ES-I3 (cell line): ENCODE measurements around the gene CCDC157.

Source experiments
- H3K36me3 ChIP-seq: 2 replicates; pipeline ENCODE4 v1.6.1; 2013; ENCODE audit warnings: mild to moderate bottlenecking, low read length, control low read depth, moderate library complexity; ENCODE audit not compliant: insufficient read depth
- H3K4me1 ChIP-seq: 2 replicates; pipeline ENCODE4 v1.6.1; 2013; ENCODE audit warnings: mild to moderate bottlenecking, control low read depth, low read length; ENCODE audit not compliant: insufficient read depth
- H3K9ac ChIP-seq: 2 replicates; pipeline ENCODE4 v1.6.1; 2013; ENCODE audit warnings: low read depth, mild to moderate bottlenecking, low read length, moderate library complexity
- H3K9me3 ChIP-seq: 2 replicates; pipeline ENCODE4 v1.6.1; 2013; ENCODE audit warnings: mild to moderate bottlenecking, low read length, moderate library complexity; ENCODE audit not compliant: control insufficient read depth, insufficient read depth

CCDC157 gene

DNA sequence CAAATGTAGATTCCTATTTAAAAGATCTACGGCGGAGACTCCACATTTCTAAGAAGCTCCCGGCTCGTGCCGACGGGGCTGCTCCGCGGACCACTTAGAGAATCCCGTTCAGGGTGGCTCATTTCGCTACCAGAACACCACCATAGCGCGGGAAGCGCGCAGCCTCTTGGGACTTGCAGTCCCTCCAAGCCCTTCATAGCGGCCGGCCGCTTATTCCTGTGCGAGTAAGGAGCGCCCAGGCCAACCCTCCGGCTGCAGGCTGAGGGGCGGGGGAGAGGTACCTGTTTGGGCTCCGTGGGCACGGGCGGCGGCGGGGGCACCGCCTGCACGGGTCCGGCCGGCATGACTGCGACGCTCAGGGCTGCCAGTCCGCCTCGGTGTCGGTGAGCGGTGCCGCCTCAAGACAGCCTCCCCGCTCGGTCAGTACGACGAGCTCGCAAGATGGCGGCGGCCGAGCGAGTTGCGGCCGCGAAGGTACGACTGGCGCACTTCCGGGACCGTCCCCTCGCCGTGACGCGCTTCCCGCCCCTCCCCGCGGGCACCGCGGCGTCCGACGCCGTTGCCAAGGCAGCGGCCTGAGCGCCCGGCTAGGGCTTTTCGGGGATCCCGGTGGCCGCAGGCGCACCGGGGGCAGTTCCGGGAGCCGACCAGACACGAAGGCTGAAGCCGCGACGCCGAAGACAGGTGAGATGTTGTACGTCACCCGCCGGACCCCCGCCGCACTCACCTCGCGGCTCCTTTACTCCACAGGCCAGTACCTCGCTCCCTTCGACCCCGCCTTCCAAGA is at the start of gene CCDC157, which contains the start of gene SF3A1:
Gene CCDC157, plus strand, starts transcription at position 559 of the 787 bp plus-strand sequence. CDS start 8,994 bp downstream, outside the sequence.
Gene SF3A1, minus strand, starts transcription at position 446 of the 787 bp plus-strand sequence. Its CDS starts 102 bp downstream, at position 344.
- H3K9ac ChIP-seq: peak within 1 kb of the TSS; percentile 95
- H3K36me3 ChIP-seq: peaks cover 4% of the 10 kb centered on the region; the same call in 1 of the 2 replicates
- no peaks in the 10 kb centered on the region for H3K9me3 ChIP-seq
- peaks cover 6% of the 10 kb centered on the region; the same call in 1 of the 2 replicates for H3K4me1 ChIP-seq

DNA sequence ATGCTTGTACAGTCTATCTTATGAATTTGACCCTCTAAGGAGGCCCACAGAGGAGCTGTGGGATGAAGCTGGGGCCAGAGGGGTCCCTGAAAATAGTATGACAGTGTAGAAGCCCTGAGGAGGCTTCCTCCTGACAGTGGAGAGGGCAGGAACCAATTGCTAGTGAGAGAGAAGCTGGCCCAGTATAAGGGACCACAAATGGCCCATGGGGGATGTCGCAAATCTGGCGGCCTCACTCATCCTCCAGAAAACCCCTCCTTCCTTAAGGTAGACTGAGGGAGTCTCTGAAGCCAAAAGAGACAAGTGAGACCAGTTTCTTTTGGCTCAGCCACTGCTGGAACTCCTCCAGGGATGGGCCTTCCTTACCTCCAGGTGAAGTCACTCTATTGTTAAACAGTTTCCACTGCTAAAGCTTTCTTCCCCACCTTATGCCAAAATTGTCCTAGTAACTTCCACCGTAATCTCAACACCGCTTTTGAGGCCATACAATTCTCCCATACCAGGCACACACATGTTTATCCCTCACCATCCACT is 49.7 kb upstream of the CCDC157 start:
- Histone ChIP-seq H3K9ac (no peak overlapping the region), H3K36me3 (no peaks in the 10 kb centered on the region), H3K9me3 (no peaks in the 10 kb centered on the region), H3K4me1 (peaks cover 12% of the 10 kb centered on the region)

DNA sequence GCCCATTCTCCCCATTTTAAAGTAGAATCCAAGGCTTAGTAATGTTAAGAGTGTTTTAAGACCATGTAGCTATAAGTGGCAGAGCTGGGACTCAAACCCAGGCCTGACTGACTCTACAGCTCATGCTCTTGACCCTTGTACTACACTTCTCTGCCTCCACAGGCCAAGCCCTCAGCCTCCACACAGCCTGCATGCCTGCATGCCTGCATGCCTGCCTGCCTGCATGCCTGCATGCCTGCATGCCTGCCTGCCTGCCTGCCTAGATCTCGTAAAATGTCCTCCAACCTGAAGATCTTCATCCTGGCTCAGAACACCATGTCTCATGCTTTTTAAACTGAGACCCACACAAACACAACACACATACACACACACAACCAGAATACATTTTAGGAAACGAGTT is 48.7 kb upstream of the CCDC157 start:
- no peak overlapping the region for H3K9ac ChIP-seq

DNA sequence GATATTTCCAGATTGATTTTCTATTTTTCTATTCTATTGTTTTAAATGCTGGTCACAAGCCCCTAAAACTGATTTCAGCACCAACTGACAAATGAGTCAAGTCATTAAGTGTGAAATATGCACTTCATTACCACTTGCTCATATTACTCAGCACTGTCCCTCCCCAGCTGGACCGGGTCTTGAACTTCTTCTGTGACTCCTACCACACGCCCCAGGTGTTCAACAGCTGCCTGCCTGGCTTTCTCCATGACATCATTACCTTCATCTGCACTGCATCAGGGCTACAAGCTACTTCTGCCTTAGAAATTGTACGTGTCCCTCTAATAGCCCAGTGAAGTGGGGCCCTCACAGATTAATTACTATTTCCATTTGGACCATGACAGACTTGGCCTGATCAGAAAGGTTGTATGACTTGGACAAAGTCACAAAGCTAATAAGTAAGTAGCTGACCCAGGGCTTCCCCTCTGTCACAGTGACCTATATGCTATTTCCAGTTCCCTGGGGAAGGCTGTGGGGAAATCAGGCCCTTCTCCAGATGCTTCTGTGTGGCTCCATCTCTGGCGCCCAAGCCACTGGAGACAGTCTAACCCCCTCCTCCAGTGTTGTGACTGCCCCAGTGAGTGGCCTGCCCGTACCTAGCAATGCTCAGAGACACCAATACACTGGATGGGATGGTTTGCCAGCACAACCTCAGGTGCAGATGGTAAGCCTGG is 48.1 kb upstream of the CCDC157 start:
- Histone ChIP-seq H3K9ac (no peak overlapping the region), H3K36me3 (no peaks in the 10 kb centered on the region), H3K9me3 (no peaks in the 10 kb centered on the region), H3K4me1 (peaks cover 12% of the 10 kb centered on the region)

More for the DNA sequence above, 48.7 kb upstream of the CCDC157 start:
- H3K9me3 ChIP-seq: no peaks in the 10 kb centered on the region
- peaks cover 12% of the 10 kb centered on the region for H3K4me1 ChIP-seq
- no peaks in the 10 kb centered on the region for H3K36me3 ChIP-seq

DNA sequence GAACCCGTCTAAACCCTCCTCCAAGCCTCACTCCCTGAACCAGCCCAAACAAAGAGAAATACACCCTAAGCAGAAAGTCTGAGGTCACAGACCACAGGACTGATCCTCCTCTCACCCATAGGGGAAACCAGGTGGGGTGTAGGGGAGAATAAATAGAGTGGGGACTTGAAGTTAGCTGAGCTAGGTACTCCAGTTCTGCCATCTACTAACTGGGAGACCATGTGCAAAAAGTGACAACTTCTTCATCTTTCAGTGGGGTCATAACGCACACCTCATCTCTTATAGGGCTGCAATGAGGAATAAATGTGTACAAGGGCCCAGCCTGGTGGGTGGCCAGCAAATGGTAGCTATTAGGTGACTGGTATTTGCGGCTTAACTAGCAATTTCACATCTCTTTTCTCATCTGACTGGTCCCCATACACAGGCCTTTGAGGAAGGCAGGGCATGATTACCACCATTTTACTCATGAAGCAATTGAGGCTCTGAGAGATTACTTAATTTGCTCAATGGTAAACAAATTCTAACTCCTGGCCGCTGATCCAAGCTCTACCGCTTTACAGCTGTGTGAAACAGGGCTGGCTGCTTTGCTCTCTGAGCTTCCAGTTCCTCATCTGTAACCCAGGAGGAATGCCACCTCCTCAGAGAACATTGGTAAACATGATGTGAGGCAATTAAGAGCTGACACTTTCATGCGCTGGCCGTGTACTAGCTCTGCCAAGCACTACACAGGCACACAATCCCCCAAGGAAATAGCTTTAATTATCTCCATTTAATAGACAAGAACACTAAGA is 46.7 kb upstream of the CCDC157 start:
- Histone ChIP-seq H3K36me3 (no peaks in the 10 kb centered on the region), H3K9me3 (no peaks in the 10 kb centered on the region), H3K9ac (no peak overlapping the region), H3K4me1 (peaks cover 18% of the 10 kb centered on the region)

DNA sequence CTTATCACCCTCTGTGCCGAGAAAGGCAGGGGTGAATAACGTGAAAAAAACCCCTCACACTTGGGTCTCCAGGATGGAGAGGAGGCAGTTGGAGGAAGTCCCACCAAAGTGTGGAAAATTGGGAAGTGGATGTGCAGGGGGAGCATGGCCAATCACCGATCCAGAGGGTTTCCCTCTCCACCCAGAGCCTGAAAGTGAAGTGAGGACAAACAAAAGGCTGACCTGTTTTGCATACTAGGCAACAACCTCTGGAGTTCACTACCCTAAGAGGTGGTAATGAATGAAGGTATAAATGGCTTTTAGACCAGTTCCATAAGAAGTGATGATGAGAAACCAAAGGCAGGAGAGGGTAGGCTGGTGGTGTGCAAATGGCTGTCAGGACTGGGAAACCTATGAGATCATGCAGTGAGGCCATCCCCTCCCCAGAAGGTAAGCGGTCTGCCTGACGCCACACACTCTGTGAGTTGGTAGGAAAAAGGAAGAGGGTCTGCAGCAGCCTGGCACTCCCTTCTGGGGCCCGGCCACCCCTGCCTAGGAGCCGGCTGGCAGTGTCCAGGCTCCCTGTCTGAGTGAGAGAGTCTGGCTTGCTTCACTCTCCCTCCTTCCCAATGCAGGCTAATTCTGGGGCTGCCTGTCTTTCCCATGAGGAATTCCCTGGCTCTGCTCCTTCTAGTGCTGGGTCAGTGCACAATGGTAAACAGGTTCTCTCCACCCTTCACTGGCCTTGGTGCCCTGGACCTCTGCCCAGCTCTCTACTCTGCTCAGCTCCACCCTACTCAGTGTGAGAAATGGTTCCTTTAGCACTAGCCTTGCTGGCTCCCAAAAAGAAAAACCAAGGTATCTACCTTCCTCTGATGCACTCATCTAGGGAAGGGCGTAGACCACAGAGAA is 45.7 kb upstream of the CCDC157 start:
- H3K9ac ChIP-seq: no peak overlapping the region
- H3K4me1 ChIP-seq: peaks cover 24% of the 10 kb centered on the region
- no peaks in the 10 kb centered on the region for H3K36me3 ChIP-seq
- H3K9me3 ChIP-seq: no peaks in the 10 kb centered on the region

DNA sequence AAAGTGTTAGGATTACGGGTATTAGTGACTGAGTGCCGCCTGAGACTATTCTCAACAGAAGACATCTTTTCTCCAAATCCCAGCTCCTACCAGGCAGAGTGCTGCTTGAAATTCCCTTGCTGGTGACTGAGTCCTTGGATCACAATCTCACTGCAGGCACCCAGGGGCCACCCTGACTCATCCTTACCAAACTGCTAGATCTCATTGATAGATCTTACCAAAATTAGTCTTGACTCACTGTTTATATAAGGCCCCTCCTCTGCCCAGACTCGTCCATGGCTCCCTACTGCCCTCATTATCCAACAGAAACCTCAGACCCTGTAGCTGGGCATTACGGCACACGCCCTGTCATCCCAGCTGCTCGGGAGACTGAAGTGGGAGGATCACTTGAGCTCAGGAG is 44.8 kb upstream of the CCDC157 start:
- peaks cover 24% of the 10 kb centered on the region for H3K4me1 ChIP-seq
- H3K9ac ChIP-seq: no peak overlapping the region
- H3K9me3 ChIP-seq: no peaks in the 10 kb centered on the region
- H3K36me3 ChIP-seq: no peaks in the 10 kb centered on the region

DNA sequence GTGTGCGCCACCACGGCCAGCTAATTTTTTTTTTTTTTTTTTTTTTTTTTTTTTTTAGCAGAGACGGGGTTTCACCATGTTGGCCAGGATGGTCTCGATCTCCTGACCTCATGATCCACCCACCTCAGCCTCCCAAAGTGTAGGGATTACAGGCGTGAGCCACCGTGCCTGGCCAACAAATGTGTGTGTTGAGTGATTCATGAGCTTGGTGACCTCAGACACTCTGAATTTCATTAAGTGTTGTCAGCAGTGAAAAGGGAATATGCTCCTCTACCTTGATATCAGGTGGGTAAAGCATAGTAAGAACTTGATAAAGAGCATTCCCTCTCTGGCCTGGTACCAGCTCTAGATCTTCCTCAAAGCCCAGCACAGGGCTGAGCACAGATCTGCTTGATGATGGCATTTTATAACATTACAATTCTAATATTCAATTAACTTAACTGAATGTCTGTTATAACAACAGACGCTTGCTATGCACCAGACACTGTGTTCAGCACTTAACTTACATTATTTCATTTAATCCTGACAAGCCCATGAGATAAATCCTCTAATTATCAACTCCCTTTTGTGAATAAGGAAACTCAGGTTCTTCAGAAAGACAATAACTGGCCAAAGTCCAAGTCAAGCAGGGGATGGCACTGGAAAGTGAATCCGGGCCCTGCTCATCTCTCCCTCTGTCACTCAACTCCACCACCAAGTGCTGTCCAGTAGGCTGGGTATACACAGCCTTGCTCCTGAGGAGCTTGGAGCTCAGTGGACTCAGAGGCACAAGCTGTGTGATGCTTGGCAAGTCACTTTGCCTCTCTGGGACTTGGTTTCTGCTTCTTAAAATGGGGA is 43.1 kb upstream of the CCDC157 start:
- H3K4me1 ChIP-seq: peaks cover 24% of the 10 kb centered on the region
- H3K9ac ChIP-seq: no peak overlapping the region
- H3K9me3 ChIP-seq: no peaks in the 10 kb centered on the region
- H3K36me3 ChIP-seq: no peaks in the 10 kb centered on the region

DNA sequence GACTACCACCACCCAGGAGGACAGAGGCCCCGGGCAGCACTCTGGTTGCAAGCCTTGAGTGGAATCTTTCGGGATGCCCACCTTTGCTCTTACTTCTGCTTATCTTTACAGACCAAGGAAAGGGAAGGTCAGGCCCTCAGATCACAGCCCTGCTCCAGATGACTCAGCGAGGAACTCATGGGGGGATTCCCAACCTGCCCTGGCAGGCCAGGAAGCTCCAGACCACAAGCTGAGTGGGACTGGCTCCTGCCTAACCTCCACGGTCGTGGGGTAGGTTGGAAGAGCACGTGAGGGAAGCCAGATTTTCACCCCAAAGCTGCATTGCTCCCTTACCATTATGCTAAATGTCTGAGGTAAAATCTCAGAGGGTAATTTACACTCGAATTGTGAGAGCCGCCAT is 41.9 kb upstream of the CCDC157 start:
- H3K9me3 ChIP-seq: no peaks in the 10 kb centered on the region
- no peak overlapping the region for H3K9ac ChIP-seq
- H3K4me1 ChIP-seq: peaks cover 24% of the 10 kb centered on the region
- 0 out of 2 replicates have a peak, but pooled peaks cover 2% of the 10 kb centered on the region for H3K36me3 ChIP-seq

DNA sequence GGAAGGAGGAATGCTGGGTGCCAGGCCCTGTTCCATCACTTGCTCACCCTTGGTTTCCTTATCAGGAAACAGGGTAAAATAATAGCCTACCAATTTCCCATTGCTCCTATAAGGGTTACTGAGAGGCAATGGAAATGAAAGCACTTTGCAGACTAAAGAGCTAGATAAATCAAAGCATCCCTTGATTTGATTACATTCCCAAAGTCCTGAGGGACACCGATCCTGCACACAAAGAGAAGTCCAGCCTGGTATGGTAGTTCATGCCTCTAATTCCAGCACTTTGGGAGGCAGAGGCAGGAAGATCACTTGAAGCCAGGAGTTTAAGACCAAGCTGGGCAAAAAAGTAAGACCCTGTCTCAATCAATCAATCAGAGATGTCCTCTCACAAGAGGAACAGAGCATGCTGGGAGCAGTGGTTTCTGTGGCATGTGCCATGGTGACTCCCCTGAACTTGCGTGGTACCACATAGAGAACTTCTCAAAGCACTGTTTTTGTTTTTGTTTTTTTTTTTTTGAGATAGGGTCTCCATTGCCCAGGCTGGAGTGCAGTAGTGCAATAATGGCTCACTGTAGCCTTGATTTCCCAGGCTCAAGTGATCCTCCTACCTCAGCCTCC is 40.7 kb upstream of the CCDC157 start:
- Histone ChIP-seq H3K4me1 (peaks cover 16% of the 10 kb centered on the region), H3K36me3 (0 out of 2 replicates have a peak, but pooled peaks cover 3% of the 10 kb centered on the region), H3K9me3 (no peaks in the 10 kb centered on the region), H3K9ac (no peak overlapping the region)

DNA sequence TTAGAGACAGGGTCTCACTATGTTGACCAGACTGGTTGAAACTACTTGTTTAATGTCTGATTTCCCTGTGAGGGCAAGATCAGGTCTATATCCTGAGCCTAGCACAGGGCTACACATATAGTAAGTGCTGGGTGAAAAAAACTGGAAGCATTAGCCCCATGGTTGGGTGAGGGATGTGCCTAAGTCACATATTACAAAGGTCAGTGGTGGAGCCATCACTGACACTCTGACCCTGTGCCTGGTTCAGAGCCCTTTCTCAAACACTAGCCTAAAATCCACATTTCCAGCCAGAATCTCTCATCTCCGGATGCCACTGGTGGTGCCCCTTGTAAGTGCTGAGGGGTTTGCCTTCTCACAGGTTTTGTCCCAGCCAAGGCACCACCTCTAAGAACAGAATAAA is 39.0 kb upstream of the CCDC157 start:
- Histone ChIP-seq H3K36me3 (0 out of 2 replicates have a peak, but pooled peaks cover 3% of the 10 kb centered on the region), H3K4me1 (peaks cover 12% of the 10 kb centered on the region; the same call in 1 of the 2 replicates), H3K9me3 (no peaks in the 10 kb centered on the region), H3K9ac (no peak overlapping the region)

DNA sequence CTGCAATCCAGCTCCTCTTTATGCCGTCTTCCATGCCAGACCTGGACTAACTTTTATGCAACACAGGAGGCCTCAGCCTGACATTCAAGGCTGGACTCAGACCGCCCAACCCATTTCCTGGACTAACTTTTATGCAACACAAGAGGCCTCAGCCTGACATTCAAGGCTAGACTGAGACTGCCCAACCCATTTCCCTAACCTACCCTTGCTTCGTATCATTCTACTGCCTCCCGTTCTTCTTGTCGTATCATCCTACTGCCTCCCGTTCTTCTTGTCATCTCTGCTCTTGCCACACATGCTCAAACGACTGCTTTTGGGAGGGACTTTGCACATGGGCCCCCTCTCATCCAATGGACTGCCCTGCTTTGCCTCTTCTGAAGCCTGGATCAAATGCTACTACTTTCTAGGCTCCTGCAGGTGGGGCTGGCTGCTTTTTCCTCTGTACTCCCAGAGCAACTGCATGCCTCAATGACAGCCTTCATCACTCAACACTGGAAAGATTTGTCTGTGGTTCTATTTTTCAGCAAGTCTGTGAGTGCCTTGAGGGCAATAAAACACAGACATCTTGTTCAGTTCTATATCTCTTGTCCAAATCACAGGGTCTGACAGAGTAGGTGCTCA is 37.9 kb upstream of the CCDC157 start:
- Histone ChIP-seq H3K9me3 (no peaks in the 10 kb centered on the region), H3K4me1 (peaks cover 12% of the 10 kb centered on the region; the same call in 1 of the 2 replicates), H3K9ac (no peak overlapping the region), H3K36me3 (0 out of 2 replicates have a peak, but pooled peaks cover 3% of the 10 kb centered on the region)
